NCI-H1436 treated with DMSO at 0.1 percent for 48 hours (cell line): ENCODE measurements around the gene PHF5A.

ENCODE experiments used
- DNase-seq: peaks from one replicate; lab custom pipeline; 2025; lab: John Stamatoyannopoulos, UW

Gene PHF5A, protein sequence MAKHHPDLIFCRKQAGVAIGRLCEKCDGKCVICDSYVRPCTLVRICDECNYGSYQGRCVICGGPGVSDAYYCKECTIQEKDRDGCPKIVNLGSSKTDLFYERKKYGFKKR

DNA sequence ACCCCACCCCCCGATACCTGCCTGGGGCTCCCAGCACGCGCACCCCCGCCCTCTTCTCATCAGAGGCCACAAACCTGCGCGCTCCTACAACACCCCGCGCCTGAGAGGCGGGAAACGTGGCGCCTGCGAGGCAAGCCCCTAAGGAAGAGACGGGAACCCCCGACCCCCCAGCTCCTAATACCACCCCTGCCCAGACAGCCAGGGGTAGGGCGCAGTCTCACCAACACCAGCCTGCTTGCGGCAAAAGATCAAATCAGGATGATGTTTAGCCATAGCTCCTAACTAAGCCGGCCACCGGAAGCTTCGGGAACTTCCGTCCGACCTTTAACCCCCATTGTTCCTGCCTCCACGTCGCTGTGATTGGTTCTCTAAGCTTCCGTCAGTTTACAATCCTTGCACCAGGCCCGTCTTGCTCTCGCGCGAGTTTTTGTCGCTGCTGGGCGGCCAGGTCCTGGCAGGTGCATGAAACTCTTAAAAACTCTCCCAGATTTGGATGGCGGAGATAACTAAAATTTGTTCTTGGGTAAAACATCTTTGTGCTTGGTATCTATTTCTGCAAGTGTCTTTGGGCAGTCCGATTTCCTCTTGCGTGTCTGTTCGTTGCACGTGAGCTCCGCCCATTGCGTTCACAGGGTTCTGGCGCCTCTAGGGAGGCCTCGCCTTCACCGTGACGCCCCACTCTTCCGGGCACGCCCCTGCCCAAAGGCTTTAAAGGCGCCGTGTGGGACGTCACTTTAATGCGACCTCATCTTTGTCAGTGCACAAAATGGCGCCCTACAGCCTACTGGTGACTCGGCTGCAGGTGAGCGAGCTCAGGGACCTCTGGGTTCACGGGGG is at the start of gene PHF5A, which contains the start of gene ACO2:
PHF5A (minus strand) TSS at position 312 of the 837 bp plus-strand sequence; CDS start at position 273, 39 bp downstream.
ACO2 (plus strand) TSS at position 737 of the 837 bp plus-strand sequence; CDS start at position 767, 30 bp downstream.
- peak; percentile 91 for DNase-seq

DNA sequence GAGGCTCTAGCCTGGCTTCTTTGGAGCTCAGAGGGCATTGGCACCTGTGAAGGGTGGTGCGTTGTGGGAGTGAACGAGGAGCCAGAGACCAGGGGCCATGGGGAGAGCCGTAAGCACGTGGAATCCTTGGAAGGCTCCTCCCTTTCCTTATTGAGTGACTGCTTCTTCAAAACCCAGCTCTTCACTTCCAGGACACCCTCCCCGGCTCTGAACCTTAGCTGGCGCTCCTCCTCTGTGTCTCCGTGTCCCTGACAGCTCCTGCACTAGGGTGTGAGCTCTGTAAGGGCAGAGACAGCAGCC is 49.5 kb upstream of the PHF5A start:
- DNase-seq: no peak

- DNase-seq: no peak
Observed at GRCh38 chr22:41517172-41518047, 48.9 kb upstream of the PHF5A start.

DNA sequence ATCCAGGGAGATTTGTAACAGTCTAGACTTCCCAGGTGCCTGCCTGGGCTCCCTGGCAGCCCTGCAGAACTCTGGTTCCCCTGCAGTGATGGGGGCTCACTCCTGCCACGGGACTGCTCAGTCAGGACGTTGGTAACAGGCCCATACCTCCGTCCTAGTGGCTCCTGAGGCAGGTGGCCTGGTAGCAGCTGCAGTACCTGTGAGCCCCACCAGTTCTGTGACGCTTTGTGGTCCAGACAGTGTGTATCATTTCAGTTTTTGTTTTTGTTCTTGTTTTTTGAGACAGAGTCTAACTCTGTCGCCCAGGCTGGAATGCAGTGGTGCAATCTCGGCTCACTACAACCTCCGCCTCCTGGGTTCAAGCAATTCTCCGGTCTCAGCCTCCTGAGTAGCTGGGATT is 48.0 kb upstream of the PHF5A start:
- DNase-seq: no peak

GRCh38 chr22:41513391-41513790 is 44.9 kb upstream of the PHF5A start:
- DNase-seq: no peak

- DNase-seq: no peak
Observed at GRCh38 chr22:41512421-41513194, 44.1 kb upstream of the PHF5A start.

- no peak for DNase-seq
Observed at GRCh38 chr22:41511521-41511968, 43.1 kb upstream of the PHF5A start.

GRCh38 chr22:41508770-41509170 is 40.3 kb upstream of the PHF5A start:
- DNase-seq: no peak

DNA sequence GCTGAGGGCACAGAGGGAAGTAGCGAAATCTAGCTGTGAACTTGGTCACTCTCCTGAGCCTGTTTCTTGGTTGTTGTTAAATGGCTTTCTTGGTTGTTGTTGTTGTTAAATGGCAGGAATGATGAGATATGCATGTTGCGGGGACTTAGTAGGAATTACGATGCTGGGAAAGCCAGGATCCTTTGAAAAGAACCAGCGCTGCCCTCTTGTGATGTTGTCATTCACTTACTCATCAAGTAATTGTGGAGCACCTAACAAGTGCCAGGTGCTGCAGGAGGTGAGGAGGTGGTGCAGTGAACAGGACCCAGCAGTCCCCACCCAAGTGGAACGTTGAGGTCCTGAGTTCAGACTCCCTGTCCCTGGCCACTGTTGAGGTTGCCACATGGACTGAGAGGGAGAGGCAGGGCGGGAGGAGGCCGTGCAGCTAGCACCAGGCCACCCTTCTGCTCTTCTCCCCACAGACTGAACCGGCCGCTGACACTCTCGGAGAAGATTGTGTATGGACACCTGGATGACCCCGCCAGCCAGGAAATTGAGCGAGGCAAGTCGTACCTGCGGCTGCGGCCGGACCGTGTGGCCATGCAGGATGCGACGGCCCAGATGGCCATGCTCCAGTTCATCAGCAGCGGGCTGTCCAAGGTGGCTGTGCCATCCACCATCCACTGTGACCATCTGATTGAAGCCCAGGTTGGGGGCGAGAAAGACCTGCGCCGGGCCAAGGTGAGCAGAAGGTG is 39.0 kb upstream of the PHF5A start:
- DNase-seq: no peak

GRCh38 chr22:41505511-41506220 is 37.2 kb upstream of the PHF5A start:
- DNase-seq: no peak

GRCh38 chr22:41504816-41505215 is 36.3 kb upstream of the PHF5A start:
- DNase-seq: no peak

DNA sequence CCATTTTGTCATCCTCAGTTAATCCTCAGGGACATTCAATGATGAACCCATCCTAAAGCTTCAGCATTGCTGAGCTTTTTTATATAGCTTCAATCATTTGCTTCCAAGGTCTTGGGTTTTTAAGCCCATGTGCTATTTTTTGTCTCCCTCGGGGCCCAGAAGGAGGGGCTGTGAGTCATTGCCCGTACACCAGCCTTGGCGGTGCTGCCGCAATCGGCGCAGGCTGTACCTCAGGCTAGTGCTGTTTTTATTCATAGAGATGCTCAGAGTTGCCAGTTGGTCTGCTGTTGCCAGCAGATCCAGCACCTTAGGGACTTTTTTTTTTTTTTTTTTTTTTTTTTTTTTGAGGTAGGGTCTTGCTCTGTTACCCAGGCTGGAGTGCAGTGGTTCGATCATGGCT is 35.9 kb upstream of the PHF5A start:
- DNase-seq: no peak

DNA sequence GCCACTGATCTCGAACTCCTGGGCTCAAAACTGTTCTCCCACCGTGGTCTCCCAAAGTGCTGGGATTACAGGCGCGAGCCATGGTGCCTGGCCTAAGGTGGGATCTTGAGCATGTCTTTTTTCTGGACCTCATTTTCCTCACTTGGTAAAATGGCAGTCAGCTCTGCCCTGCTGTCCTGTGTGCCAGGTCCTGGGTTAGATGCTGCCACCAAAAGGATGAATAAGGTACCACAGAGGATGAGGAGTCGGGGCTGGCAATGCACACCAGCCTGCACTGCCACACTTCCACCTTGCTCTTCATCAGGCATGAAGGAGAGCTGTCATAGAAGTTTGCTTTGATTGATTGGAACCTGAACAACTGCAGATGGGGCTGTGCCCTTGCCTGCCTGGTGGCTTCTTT is 32.7 kb upstream of the PHF5A start:
- no peak for DNase-seq

GRCh38 chr22:41500303-41500702 is 31.8 kb upstream of the PHF5A start:
- DNase-seq: no peak

GRCh38 chr22:41499624-41500280 is 31.3 kb upstream of the PHF5A start:
- no peak for DNase-seq

- DNase-seq: no peak
Observed at GRCh38 chr22:41498303-41498835, 29.9 kb upstream of the PHF5A start.

DNA sequence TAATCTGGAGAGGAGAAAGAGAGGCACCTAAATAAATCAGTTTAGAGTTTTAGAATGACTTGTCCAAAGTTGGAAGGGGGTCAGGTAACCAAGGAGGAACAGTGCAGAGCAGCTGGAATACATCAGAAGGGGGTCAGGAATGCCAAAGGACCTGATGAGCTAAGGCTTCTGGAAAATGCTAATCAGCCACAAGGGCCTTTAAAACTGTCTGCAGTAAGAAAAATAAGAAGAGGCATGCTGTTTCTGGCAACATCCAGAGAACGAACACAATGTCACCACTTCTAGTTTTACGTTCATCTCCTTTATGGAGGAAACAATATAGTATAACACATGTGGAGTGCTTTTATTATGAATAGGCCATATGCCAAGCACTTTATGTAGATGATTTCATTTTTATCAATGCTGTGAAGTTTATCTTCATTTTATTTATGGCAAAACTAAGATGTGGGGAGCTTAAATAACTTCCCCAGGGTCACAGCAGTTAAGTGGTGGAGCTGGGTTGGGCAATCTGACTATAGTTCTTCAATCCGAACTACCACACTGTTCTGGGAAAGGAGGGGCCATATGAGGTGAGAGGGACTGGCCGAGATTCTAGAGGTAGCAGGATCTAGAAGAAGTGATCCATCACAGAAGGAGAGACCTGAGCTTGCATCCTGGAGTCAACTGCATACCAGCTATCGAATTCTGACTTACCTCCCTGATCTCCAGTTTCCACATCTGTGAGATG is 23.0 kb upstream of the PHF5A start:
- no peak for DNase-seq

DNA sequence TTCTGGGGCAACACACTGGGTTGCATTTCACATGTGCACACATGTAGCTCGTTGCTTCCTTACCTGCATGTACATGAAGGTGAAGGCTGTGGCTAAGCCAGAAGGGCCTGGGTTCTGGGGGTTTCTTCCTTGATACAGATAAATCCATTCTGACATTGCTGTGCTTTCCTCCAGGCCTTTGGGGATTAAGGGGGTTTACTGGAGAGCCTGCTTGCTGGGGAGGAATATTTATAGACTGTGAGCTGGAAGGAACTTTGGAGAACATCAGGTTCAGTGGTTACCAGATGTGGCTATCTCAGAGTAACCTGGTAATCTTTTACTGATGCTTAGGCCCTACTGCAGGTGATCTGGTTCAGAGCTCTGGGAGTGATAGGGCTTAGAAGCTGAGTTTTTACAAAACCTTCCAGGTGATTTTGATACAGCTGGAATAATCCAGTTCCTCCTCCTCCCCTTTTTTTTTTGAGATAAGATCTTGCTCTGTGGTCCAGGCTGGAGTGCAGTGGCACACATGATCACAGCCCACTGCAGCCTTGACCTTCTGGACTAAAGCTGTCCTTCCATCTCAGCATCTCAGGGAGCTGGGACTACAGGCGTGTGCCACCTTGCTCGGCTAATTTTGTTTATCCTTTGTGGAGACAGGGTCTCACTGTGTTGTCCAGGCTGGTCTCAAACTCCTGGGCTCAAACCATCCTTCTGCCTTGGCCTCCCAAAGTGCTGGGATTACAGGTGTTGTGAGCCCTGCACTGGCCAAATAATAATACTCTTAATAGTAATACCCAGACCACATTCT is 20.3 kb upstream of the PHF5A start:
- no peak for DNase-seq
